RWPE1 (cell line): ENCODE measurements around the gene SKA2.

Experiments
- CTCF ChIA-PET: fragments of 350-600 bp; sonication (Branson Sonifier 250); formaldehyde crosslinking; extraction: SDS; loops from one replicate; lab custom pipeline; 2021; lab: Yijun Ruan, JAX
- POLR2A ChIA-PET: fragments of 400-600 bp; formaldehyde crosslinking; extraction: SDS; loops from one replicate; lab custom pipeline; 2020; ENCODE audit warnings: antibody characterized with exemption; ENCODE audit not compliant: low non-redundant PET; lab: Yijun Ruan, JAX
- DNase-seq: peaks from one replicate; pipeline ENCODE4 v3.0.0; 2012; ENCODE audit warnings: low spot score
- H3K27ac ChIP-seq: fragments of 450-650 bp; 2 replicates; pipeline ENCODE4 v1.5.1; 2017
- TF ChIP-seq, protein P1 (sequence below): fragments of 450-650 bp; conservative IDR thresholded peaks from 2 replicates; pipeline ENCODE4 v1.5.1; 2017; ENCODE audit warnings: low read depth, mild to moderate bottlenecking

SKA2 gene, protein sequence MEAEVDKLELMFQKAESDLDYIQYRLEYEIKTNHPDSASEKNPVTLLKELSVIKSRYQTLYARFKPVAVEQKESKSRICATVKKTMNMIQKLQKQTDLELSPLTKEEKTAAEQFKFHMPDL

DNA sequence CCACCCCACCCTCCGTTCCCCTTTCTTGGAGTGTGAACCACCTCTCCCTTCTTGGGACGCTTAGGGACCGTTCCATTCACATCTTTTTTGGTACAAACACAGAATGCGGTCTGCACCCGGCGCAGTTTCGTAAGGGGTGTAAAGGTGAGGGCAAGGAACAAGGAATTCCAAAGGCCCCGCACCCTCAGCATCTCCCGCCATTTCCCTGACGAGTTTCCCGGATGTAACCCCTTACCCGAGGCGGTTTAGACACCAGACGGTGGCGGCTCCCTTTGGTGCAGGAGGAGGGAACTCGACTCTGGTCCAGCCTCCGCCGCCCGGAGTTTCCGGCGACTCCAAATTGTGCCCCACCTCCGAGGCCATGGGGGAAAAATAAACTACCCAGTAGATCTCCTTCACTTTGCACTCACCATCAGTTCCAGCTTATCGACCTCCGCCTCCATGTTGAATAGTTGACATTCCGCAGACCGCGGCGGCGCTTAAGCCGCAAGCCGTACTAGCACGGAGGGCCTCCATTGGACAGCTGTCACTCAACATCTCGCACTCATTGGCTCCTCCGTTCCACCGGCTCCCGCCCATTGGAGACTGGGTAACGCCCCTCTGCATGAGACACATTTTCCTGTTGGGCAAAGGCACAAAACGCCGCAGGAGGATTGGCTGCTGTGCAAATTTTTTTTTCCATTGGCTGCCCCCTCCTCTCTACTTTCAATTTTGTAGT lies at the start of gene SKA2:
TSS of gene SKA2 (minus strand) at position 466 of the 718 bp plus-strand sequence. CDS start at position 443, 23 bp downstream.
- peak within 1 kb of the TSS; percentile 98 for H3K27ac ChIP-seq
- POLR2A ChIA-PET: interaction anchor here (1.6 kb wide), 1 partner anchor 48 kb away, joined by 5 read pairs; the partner anchor contains the start of gene TRIM37
- peak; percentile 93 for DNase-seq
- CTCF ChIA-PET: interaction anchor here (0.6 kb wide), 1 partner anchor 378 kb away, joined by 5 read pairs; no protein-coding TSS in a partner anchor
- TF ChIP-seq, protein P1, sequence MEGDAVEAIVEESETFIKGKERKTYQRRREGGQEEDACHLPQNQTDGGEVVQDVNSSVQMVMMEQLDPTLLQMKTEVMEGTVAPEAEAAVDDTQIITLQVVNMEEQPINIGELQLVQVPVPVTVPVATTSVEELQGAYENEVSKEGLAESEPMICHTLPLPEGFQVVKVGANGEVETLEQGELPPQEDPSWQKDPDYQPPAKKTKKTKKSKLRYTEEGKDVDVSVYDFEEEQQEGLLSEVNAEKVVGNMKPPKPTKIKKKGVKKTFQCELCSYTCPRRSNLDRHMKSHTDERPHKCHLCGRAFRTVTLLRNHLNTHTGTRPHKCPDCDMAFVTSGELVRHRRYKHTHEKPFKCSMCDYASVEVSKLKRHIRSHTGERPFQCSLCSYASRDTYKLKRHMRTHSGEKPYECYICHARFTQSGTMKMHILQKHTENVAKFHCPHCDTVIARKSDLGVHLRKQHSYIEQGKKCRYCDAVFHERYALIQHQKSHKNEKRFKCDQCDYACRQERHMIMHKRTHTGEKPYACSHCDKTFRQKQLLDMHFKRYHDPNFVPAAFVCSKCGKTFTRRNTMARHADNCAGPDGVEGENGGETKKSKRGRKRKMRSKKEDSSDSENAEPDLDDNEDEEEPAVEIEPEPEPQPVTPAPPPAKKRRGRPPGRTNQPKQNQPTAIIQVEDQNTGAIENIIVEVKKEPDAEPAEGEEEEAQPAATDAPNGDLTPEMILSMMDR: no peak

DNA sequence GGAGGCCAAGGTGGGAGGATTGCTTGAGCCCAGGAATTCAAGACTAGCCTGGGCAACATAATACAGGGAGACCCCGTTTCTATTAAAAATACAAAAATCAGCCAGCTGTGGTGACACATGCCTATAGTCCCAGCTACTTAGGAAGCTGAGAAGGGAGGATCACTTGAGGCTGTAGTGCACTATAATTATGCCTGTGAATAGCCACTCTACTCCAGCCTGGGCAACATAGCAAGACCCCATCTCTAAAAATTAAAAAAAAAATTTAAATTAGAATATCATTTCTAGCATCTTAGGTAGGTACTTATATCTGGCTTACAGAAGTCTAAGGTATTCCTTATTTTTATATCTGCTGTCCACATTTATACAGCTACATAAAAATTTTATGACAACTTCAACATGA lies 47.3 kb upstream of the SKA2 start:
- no peak overlapping the region for H3K27ac ChIP-seq
- CTCF ChIA-PET: interaction anchor here (0.6 kb wide), 1 partner anchor 258 kb away, joined by 5 read pairs; no protein-coding TSS in a partner anchor
- TF ChIP-seq, protein P1: no peak
- DNase-seq: no peak
- POLR2A ChIA-PET: no interaction called here

DNA sequence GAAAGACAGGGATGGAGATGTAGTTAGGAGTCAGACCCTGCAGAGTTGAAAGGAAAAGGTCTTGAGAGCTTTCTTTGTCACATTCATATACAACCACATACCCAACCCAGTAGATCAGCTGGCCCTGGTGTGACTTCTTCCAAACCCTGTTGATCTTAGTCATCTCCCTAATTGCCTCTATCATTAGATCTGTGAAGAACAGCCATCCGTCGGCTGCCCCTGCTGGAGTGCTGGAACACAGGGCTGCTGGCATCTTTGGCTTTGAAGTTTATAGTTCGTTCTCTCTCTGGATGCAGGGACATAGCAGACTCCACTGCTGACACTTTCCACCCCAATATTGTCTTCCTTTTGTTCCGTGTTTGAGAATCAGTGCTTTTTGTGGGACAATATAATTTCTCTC lies 44.4 kb upstream of the SKA2 start:
- ChIA-PET CTCF (no interaction called here), POLR2A (no interaction called here)
- no peak overlapping the region for H3K27ac ChIP-seq
- TF ChIP-seq, protein P1: no peak
- DNase-seq: no peak

DNA sequence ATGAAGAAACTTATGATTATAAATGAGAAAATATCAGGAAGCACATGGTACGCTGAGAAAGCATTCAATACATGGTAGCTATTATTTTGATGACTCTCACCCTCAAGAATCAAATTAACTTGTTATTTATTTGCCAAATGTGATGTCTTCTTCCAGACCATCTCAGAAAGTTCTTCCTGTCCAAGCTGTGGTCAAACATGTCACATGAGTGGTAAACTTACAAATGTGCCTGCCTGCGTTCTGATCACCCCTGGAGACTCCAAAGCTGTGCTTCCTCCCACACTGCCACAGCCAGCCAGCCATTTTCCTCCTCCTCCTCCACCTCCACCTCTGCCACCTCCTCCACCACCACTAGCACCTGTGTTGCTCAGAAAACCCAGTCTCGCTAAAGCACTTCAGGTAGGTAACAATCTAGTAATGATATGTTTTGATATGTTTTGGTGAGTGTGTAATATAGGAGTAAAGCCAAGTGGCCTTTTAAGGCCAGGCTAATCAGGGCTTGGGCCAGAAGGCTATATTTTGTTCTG lies 38.4 kb upstream of the SKA2 start:
- no peak for DNase-seq
- CTCF ChIA-PET: interaction anchor here (0.7 kb wide), 1 partner anchor 568 kb away, joined by 3 read pairs; no protein-coding TSS in a partner anchor
- no peak overlapping the region for H3K27ac ChIP-seq
- TF ChIP-seq, protein P1: no peak
- POLR2A ChIA-PET: interaction anchor here (0.6 kb wide), 1 partner anchor 136 kb away, joined by 3 read pairs; no protein-coding TSS in a partner anchor

DNA sequence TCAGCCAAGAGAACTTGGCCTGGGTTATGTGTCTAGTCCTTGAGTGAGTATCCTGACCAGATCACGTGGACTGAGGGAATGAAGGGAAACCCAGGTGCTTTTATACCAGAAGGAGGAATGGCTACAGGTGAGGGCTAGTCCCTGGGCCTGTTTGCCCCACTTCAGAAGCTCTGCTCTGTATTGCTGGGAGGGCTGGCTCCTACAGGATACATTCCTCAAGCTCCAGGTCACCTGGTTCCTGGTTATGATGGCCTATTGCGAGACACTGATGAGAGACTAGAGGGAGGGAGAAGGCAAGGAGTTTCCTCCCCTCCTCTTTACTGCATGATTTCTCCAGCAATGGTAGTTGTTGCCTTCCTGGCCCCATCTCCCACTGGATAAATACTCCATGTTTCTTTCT lies 35.8 kb upstream of the SKA2 start:
- TF ChIP-seq, protein P1: no peak
- ChIA-PET CTCF (no interaction called here), POLR2A (no interaction called here)
- DNase-seq: no peak
- no peak overlapping the region for H3K27ac ChIP-seq

DNA sequence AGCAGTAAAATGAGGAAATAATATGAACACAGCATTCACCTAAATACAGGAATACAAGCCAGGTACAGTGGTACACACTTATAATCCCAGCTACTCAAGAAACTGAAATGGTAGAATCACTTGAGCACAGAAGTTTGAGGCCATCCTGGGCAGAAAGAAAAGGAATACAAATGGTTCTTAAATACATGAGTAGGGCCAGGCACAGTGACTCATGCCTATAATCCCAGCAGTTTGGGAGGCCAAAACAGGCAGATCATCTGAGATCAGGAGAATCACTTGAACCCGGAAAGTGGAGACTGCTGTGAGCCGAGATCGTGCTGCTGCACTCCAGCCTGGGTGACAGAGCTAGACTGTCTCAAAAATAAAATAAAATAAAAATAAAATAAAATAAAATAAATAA lies 31.9 kb upstream of the SKA2 start:
- CTCF ChIA-PET: interaction anchor here (0.6 kb wide), 1 partner anchor 233 kb away, joined by 5 read pairs; no protein-coding TSS in a partner anchor
- POLR2A ChIA-PET: no interaction called here
- H3K27ac ChIP-seq: no peak overlapping the region
- TF ChIP-seq, protein P1: no peak
- no peak for DNase-seq
